Placental epithelial cell (primary cell): ENCODE results near the gene GAGE13. TPM values are rescaled to one million over a fixed set of nuclear protein-coding genes. Genes with fewer than 3 reads are reported as not detected.

ENCODE experiments used
- total RNA-seq: library from RNA; depleted of rRNA; stranded (reverse); fragments of >200 nt; gene quantifications from 2 replicates; pipeline ENCODE4 v1.2.3, GENCODE V29; 2012

The GAGE13 gene
- total RNA-seq, result not detected in 2 replicates

GRCh38 chrX:49331282-49331681 lies at the start of gene GAGE13:
Gene GAGE13 (plus strand): TSS chrX:49331582. CDS start chrX:49332738, 1,156 bp downstream.

GRCh38 chrX:49303346-49303745 lies 28.0 kb upstream of the GAGE13 start, which contains the start of gene GAGE10:
Gene GAGE10 (plus strand): TSS chrX:49303646. CDS start chrX:49304860, 1,214 bp downstream.

GRCh38 chrX:49321737-49322136 lies 9.6 kb upstream of the GAGE13 start, which contains the start of gene GAGE12J:
Gene GAGE12J (plus strand): TSS chrX:49322037. CDS start chrX:49323194, 1,157 bp downstream.

Other genes with a start within 250 kb of the GAGE13 start
- gene GPKOW, start 207.8 kb upstream of the GAGE13 start, total RNA-seq, result 13.3 and 13.9 TPM in 2 replicates
- 16.3 and 21.6 TPM in 2 replicates for gene MAGIX, start 168.8 kb upstream of the GAGE13 start, total RNA-seq
- gene PLP2, start 159.7 kb upstream of the GAGE13 start, total RNA-seq, result 35.3 and 60.5 TPM in 2 replicates
- gene PRICKLE3, start 145.2 kb upstream of the GAGE13 start, total RNA-seq, result 11.4 and 14.3 TPM in 2 replicates
- under 0.01 TPM in 1 of 2 replicates, not detected in the other for gene SYP, start 131.4 kb upstream of the GAGE13 start, total RNA-seq
- gene CACNA1F, start 98.2 kb upstream of the GAGE13 start, total RNA-seq, result not detected in 2 replicates
- gene CCDC22, start 96.1 kb upstream of the GAGE13 start, total RNA-seq, result 10.6 and 19.6 TPM in 2 replicates
- gene FOXP3, start 66.9 kb upstream of the GAGE13 start, total RNA-seq, result 0.54 TPM in 1 of 2 replicates, not detected in the other
- gene PPP1R3F, start 61.8 kb upstream of the GAGE13 start, total RNA-seq, result 6.3 and 12.6 TPM in 2 replicates
- not detected in 2 replicates for gene GAGE10, start 27.9 kb upstream of the GAGE13 start, total RNA-seq
- not detected in 2 replicates for gene GAGE12J, start 9.5 kb upstream of the GAGE13 start, total RNA-seq
- gene GAGE12C, start 200.6 kb downstream of the GAGE13 start, total RNA-seq, result not detected in 2 replicates
- gene GAGE12D, start 210.2 kb downstream of the GAGE13 start, total RNA-seq, result not detected in 2 replicates
- not detected in 2 replicates for gene GAGE12E, start 219.7 kb downstream of the GAGE13 start, total RNA-seq
- gene GAGE12F, start 229.3 kb downstream of the GAGE13 start, total RNA-seq, result not detected in 2 replicates
- gene GAGE12G, start 238.8 kb downstream of the GAGE13 start, total RNA-seq, result not detected in 2 replicates
- gene GAGE12H, start 248.4 kb downstream of the GAGE13 start, total RNA-seq, result not detected in 2 replicates